ENCODE results near the gene RAB6B.

RAB6B gene

GRCh38 chr3:133934073-133934970 is 38.6 kb upstream of the RAB6B start:
- no peak overlapping the region for H2AFZ ChIP-seq
- TF ChIP-seq, protein P1, sequence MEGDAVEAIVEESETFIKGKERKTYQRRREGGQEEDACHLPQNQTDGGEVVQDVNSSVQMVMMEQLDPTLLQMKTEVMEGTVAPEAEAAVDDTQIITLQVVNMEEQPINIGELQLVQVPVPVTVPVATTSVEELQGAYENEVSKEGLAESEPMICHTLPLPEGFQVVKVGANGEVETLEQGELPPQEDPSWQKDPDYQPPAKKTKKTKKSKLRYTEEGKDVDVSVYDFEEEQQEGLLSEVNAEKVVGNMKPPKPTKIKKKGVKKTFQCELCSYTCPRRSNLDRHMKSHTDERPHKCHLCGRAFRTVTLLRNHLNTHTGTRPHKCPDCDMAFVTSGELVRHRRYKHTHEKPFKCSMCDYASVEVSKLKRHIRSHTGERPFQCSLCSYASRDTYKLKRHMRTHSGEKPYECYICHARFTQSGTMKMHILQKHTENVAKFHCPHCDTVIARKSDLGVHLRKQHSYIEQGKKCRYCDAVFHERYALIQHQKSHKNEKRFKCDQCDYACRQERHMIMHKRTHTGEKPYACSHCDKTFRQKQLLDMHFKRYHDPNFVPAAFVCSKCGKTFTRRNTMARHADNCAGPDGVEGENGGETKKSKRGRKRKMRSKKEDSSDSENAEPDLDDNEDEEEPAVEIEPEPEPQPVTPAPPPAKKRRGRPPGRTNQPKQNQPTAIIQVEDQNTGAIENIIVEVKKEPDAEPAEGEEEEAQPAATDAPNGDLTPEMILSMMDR (IDR thresholded peaks at IDR 0.05), result no peak
- H3K4me2 ChIP-seq (ENCODE audit: low read length), result no peak overlapping the region
- H3K4me3 ChIP-seq (ENCODE audit: low read depth, low read length), result no peak overlapping the region
- H3K4me1 ChIP-seq, result peaks cover 5% of the 10 kb centered on the region
- H3K27me3 ChIP-seq (ENCODE audit: control insufficient read depth, insufficient read depth, low read length), result no peaks in the 10 kb centered on the region
- H3K79me2 ChIP-seq, result no peaks in the 10 kb centered on the region
- no peak overlapping the region for H3K9ac ChIP-seq
- H3K27ac ChIP-seq, result no peak overlapping the region
- H3K36me3 ChIP-seq (ENCODE audit: control insufficient read depth, insufficient read depth, low read length), result no peaks in the 10 kb centered on the region
- H3K9me3 ChIP-seq (ENCODE audit: control insufficient read depth, low read length), result no peaks in the 10 kb centered on the region

GRCh38 chr3:133933097-133934024 is 37.7 kb upstream of the RAB6B start:
- H2AFZ ChIP-seq, result no peak overlapping the region
- TF ChIP-seq, protein P1 (IDR thresholded peaks at IDR 0.05), result no peak
- no peaks in the 10 kb centered on the region for H3K9me3 ChIP-seq (ENCODE audit: control insufficient read depth, low read length)
- no peaks in the 10 kb centered on the region for H3K79me2 ChIP-seq
- no peaks in the 10 kb centered on the region for H3K27me3 ChIP-seq (ENCODE audit: control insufficient read depth, insufficient read depth, low read length)
- H3K36me3 ChIP-seq (ENCODE audit: control insufficient read depth, insufficient read depth, low read length), result no peaks in the 10 kb centered on the region
- no peak overlapping the region for H3K4me3 ChIP-seq (ENCODE audit: low read depth, low read length)
- H3K9ac ChIP-seq, result no peak overlapping the region
- no peak overlapping the region for H3K4me2 ChIP-seq (ENCODE audit: low read length)
- H3K27ac ChIP-seq, result no peak overlapping the region
- H3K4me1 ChIP-seq, result peaks cover 5% of the 10 kb centered on the region

- H3K27me3 ChIP-seq (ENCODE audit: control insufficient read depth, insufficient read depth, low read length), result no peaks in the 10 kb centered on the region
- H3K9ac ChIP-seq, result no peak overlapping the region
- no peaks in the 10 kb centered on the region for H3K9me3 ChIP-seq (ENCODE audit: control insufficient read depth, low read length)
- no peaks in the 10 kb centered on the region for H3K79me2 ChIP-seq
- H3K4me2 ChIP-seq (ENCODE audit: low read length), result no peak overlapping the region
- no peak overlapping the region for H3K4me3 ChIP-seq (ENCODE audit: low read depth, low read length)
- H2AFZ ChIP-seq, result no peak overlapping the region
- H3K36me3 ChIP-seq (ENCODE audit: control insufficient read depth, insufficient read depth, low read length), result no peaks in the 10 kb centered on the region
- TF ChIP-seq, protein P1 (IDR thresholded peaks at IDR 0.05), result no peak
- no peak overlapping the region for H3K27ac ChIP-seq
- peaks cover 5% of the 10 kb centered on the region for H3K4me1 ChIP-seq
These were observed 36.3 kb upstream of the RAB6B start for GRCh38 chr3:133932009-133932408.

DNA sequence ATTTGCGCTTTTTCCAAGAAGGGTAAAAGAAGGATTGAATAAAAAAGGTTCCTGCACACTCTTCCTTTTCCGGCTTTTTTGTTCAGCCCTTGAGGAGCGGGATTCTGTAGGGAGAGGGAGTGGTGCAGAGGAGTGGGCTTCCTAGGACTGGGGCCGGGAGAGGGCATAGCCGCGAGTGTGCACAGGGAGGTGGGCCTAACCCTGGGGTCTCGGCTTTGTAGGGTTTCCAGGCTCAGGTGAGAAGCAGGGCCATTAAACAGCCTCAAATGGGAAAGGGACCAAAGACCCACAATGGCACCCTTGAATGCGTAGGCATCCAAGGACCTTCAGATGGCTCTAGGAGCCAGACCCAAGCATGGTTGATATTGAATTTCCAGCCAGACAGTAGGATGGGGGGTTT is 35.4 kb upstream of the RAB6B start:
- no peaks in the 10 kb centered on the region for H3K36me3 ChIP-seq (ENCODE audit: control insufficient read depth, insufficient read depth, low read length)
- H3K27ac ChIP-seq, result no peak overlapping the region
- H3K79me2 ChIP-seq, result no peaks in the 10 kb centered on the region
- no peak overlapping the region for H3K9ac ChIP-seq
- TF ChIP-seq, protein P1 (IDR thresholded peaks at IDR 0.05), result no peak
- no peak overlapping the region for H3K4me3 ChIP-seq (ENCODE audit: low read depth, low read length)
- H3K27me3 ChIP-seq (ENCODE audit: control insufficient read depth, insufficient read depth, low read length), result no peaks in the 10 kb centered on the region
- no peak overlapping the region for H2AFZ ChIP-seq
- H3K4me2 ChIP-seq (ENCODE audit: low read length), result no peak overlapping the region
- no peaks in the 10 kb centered on the region for H3K9me3 ChIP-seq (ENCODE audit: control insufficient read depth, low read length)
- no peaks in the 10 kb centered on the region for H3K4me1 ChIP-seq

All from parathyroid adenoma (tissue), 2 donors.